Mesenteric fat pad (tissue), 1 donor: ENCODE results near the gene ADAMTS2. TPM values are rescaled to one million over a fixed set of nuclear protein-coding genes. Genes with fewer than 3 reads are reported as not detected.

Source experiments
- DNase-seq: peaks from one replicate; pipeline ENCODE4 v3.0.0-alpha.2; 2020; ENCODE audit warnings: low spot score
- total RNA-seq: library from RNA; stranded (reverse); fragmentation: NEBNext Ultra II Directional; extraction: Animal tissue kit (Norgen Biotek cat#: 25700); gene quantifications from one replicate; pipeline ENCODE4 v1.2.1, GENCODE V29; 2021
- donor health status: DM: yes; HTN: yes; CAD: no.

ADAMTS2 gene
- total RNA-seq, 1 donor from 2014 or later: 79.4 TPM

DNA sequence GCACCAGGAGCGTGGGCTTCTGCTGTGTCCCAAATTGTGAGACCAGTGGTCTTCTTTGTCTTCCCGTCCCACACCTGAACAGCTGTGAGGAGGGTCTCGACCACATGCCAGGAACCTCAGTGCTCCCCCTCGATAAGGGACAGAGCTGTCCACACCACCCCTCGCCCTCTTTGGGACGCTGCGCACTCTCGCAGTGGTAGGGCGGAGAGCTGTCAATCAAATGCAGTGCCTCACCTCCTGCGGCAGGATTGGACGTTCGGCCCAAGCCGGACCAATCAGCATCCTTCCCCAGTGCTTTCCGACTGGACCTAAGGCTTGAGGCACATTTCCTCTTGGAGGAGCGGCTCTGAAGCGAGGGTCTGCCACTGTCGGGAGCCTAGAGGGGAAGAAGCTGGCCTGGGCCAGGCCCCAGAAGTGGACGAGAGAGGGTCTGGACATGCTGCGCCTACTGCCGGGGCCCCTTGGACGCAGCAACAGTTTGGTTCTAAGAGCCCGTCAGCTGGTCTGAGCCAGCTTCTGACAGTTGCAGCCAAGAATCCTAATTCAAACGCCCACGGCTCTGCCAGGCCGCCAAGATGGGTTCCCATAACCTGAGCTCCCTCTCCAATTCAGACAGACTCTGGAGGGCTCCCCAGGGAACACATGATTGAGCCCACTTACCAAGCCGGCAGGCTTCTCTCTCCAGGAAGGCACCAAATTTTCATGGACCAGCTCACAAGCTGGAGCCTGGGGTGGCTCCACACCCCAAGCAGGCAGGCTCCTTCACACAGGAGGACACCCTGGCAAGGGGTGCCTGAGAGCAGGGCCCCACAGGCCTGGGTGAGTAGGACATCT is 28.1 kb upstream of the ADAMTS2 start:
- DNase-seq: peak; percentile 65

DNA sequence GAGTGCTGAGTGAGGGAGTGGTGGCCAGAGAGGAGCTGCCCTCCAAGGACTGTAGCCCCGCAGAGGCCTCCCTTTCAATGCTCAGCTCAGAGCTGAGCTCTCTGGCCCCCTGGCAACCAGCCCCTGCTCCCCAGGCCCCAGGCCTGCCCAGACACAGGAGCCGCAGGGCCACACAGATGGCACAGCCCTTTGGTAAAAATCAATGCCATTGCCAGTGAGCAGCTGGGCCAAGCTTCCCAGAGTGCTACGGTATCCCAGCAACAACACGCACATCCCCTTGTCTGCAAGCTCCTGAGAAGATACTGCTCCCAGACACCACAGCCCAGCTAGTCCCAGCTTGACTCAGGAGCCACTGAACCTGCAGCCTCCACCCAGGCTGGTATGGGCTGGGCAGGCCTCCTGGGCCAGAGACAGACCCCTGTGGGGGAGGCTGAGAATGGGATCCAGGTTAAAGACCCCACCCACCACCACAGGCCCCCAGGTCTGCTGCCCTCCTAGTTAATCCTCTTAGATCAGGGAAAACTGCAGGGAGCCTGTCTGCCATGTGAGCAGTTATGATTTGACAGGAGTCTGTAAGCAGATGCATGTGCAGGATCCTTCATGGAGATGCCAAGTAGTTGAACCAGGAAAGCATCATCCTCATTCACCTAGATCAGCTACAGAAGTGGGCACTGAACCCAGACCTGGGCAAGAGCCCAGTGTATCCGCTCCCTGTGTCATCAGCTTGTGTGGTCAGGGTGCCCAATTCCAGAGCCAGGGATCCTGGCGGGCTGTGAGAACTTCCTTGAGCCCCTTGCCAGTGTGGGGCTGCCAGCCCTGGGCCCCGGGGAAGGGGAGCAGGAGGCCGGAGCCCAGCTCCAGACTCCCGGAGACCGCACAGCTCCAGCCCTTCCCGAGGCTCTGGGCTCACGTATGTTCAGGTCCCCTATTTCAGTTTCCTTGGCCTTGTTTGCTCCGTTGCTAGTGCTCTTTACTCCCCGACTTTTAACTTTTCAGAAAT is 26.7 kb upstream of the ADAMTS2 start:
- peak; percentile 85 for DNase-seq

DNA sequence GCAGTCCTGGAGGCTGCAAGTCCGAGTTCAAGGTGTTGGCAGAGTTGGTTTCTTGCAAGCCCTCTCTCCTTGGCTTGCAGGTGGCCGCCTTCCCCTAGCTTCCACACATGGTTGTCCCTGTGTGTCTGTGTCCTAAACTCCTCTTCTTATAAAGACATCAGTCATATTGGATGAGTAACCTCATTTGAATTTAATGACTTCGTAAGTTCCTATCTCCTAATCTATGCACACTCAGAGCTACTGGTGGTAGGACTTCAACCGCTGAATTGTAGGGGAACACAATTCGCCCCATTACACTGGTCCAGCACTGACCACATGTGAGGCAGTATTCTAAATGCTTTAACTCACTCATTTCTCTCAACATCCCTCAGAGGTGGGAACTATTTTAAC is 25.9 kb upstream of the ADAMTS2 start:
- no peak for DNase-seq

DNA sequence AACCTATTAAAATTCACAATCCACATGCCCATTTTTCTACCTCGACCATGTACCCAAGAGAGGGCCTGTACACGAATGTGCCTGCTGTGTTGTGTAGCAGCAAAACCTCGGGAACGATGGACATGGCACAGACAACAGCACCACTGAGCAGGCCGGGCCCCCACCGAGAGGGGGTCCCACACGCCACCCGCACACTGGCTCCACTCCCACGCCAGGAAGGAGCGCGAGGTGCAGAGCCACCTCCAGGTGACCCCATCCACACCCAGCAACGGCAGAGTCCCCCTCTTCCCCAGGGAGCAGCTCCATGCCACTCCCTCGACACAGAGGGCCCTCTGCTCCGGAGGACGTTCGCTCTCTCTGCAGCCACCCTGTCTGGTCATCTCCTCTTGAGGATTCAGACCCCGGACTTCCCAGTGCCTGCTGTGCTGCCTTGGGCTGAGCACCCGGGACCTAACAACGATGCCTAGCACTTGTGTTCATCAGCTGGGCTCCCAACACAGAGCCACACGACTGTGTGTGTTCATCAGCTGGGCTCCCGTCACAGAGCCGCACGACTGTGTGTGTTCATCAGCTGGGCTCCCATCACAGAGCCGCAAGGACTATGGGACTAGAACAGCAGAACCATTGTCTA is 25.3 kb upstream of the ADAMTS2 start:
- DNase-seq: peak; percentile 85

DNA sequence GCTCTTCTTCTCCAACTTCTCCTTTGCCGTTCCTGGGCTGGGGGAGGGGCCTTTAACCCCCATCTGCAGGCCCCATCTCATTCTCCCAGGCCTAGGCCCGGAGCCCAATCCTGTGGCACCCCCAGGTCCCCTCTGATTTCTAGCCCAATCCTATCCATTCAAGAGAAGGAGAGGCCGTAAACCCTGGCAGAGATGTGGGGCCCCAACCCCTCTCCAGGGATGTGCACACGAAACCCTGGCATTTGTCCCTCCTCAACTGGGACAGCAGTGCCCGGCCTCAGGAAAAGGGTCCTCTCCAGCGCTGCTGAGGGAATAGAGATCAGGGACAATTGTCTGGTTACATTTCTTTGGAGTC is 24.2 kb upstream of the ADAMTS2 start:
- no peak for DNase-seq

DNA sequence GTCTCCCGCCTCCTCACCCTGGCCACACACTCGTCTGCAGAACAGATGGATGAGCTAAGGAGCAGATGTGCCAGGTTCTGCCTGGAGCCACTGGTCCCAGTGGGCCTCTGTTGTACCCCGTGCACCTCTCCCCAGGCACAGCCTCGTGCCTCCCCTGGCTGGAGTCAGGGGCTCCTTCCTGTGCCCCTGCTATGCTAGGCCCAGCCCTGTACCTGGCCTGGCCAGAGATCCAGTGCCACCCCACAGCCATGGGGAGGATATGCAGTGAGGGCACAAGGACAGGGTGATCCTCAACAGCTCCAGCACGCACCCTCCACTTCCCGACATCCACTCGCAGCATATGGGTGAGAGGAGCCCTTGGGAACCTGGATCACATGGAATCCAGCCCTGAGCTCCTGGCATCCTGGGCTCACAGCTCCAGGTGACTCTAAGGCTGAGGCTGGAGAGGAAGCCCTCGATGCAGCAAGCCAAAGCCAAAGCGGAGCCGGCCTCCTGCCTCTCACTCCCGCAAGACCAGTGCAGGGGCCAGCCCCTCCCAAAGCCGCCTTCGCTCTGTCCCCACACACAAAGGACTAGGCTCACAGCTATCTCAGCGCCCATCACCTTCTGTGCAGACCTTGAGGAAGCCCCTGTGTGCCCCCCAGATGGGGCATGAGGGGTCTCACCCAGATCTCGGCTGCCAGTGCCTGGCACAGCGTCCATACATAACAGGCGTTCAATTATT is 23.7 kb upstream of the ADAMTS2 start:
- no peak for DNase-seq

DNA sequence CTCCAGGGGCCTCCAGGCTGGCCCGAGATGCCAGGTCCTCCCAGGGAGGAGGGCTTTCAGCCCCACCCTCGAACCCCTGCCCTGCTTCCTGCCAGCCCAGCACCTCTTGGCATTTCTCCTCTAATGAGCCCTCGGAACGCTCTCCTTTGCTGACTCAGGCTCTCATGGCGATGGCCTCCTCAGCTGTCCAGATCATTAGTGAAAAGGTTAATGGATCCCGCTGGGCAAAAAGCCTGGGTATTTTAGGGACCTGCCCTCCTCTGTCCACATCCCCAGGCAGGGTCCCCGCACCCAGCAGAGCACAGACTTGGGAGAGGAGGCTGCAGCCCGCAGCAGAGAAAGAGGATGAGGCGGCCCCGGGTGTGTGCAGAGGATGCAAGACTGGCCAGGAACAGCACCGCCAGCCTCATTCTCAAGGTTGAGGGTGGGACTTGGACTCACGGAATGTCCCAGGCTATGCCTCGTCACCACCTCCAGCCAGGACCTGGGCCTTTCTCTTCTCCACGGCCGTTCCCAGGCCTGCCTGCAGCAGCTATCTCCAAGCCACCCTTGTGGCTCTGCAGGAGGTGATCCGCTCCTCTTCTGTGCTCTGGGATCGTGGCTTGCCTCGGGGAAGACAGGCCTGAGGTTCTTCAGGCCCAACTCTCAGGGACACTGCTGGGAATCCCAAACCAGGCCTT is 23.0 kb upstream of the ADAMTS2 start:
- DNase-seq: no peak

DNA sequence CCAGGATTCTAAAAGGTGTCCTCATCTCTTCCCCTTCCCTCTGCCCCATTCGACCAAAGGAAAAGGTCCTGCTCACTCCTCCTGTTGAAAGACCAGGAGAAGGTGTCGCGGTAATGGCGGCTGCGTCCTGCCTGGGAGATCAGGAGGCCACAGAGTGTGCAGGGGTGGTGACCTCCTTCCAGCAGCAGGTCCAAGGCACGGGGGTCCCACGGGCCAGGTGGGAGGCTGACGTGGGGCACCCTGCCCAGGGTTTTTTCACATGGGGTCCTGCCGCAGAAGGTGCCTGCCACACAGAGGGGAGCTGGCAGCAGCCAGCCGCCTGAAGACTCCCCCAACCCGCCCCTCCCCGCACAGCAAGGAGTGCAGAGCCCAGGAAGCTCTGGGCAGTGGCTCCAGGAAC is 22.2 kb upstream of the ADAMTS2 start:
- no peak for DNase-seq

DNA sequence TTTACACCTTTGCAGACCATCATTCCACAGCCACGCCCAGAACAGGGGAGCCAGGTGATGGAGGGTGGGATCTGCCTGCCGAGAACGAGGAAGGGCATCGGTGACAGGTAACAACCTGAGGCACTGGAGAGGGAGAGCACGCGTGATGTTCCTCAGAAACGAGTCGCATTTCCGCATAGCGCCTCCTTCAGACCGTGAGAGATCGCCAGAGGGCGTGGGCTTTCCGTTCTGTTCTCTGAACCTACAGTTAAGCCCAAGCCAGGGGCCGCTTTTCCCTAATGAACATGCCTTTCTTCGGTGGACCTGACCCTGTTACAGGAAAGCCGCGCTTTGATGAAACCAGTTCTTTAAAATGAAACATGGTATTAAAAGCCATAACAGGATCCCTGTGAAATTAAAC is 17.1 kb upstream of the ADAMTS2 start:
- DNase-seq: no peak

DNA sequence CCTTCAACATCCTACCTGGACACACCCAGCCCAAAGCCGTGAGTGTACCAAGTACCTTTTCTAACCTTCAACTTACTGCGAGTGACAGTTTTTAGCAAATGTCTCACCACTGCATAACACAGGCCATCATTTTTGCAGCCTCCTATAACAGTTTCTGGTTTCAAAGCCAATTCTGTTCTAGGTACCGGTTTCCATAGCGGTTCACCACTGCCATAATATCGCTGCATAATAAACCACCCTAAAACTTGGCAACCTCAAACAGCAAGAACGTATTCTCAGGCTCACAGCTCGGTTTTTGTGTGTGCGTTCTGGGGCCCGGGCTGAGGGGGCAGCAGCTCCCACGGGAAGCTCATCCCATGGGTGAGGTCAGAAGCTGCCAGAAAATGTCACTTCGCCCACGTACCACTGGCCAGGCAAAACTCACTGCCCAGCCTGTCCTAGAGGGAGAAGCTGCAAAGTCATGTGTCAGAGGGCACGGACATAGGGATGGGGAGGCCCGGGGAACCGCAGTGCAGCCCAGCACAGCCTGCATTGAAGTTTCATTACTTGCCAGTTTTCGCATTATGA is 15.9 kb upstream of the ADAMTS2 start:
- DNase-seq: no peak

DNA sequence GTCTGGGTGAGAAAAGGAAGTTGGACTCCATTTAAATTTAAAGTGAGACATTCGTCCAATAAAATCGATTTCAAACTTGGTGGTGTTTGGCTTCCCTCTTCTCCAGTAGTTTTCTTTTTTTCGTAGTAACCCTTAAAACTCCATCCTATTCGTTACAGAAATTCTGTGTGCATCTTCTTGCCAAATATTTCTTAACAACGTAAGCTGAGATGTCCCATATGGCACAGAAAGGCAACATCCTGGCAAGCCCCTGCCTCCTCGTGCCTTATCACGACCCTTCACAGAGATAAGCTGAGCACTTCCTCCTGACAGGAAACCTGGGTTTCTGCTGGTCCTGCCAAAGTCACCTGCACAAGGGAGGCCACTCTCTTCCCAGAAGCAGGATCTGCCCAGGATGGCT is 11.8 kb upstream of the ADAMTS2 start:
- no peak for DNase-seq

DNA sequence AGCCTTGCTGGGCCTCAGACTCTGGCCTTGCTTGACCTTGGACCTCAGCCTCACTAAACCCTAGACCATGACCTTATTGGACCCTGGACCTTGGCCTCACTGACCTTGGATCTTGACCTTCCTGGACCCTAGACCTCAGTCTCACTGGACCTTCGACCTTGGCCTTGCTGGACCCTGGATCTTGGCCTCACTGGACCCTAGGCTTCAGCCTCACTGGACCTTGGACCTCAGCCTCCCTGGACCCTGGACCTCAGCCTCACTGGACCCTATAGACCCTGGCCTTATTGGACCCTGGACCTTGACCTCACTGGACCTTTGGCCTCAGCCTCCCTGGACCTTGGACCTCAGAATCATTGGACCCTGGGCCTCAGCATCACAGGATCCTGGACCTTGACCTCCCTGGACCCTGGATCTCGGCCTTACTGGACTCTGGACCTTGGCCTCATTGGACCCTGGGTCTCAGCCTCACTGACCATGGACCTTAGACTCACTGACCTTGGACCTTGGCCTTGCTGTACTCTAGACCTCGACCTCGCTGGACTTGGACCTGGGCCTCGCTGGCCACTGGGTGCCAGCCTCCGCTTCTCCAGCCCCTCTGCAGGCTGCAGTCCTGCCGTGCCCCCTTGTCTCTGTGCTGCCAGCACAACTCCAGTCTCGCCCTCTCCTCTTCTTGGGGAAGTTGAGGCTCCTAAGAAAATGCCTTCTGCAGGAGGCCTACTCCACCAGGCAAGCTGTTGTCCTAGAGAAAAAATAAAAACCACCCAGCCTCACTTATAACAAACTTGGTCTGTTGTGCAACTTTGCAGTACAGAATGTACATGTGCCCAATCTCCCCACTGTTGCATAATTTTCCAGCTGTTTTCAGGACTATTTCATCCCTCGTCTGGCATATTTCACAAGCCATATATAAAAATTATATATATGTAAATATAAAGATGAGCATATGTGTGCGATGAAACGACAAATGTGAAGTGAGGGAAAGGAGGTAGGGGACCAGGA is 11.0 kb upstream of the ADAMTS2 start:
- DNase-seq: no peak

DNA sequence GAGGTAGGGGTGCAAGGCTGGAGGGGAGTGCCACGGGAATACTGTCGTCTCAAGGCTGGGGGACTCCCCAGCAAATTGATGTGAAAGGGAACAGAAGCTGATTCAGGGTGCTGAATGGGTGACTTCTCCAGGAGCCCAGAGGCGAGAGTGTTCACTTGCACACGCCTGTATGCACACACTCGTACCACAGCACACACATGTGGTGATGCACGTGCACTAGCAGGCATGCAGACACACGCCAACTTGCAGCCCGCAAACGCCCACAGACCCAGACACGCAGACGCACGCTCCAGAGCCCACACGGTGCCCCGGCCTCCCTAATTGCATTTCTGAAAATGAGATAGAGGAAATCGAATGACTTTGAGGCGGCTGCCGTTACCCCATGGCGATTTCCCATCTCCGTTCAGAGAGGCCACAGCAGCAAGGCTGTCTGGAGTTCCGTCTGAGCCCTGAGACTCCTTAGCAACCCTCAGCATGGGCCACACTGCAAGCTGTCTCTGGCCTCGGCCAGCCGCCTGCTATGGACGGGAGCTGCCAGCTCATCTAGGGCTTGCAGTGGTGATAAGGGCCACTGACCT is 9.1 kb upstream of the ADAMTS2 start:
- DNase-seq: no peak

DNA sequence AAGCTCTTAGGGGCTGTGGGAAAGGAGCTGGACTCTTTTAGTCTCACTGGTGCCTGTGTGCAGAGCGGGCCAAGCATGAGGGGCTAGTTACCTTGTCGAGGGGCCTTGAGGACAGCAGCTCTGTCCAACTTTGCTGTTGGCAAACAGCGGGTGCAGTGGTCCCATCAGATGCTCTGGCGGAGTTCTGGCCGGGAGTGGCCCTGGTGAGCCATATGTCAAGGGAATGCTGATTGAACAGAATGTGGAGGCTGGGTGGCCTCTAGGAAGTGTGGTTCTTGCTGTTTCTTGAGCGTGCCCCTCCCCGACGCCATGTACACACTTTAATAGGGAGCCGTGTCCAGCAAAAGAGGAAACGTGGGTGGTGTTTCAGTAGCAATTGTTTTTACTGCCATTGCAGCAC is 3.6 kb upstream of the ADAMTS2 start:
- DNase-seq: no peak

DNA sequence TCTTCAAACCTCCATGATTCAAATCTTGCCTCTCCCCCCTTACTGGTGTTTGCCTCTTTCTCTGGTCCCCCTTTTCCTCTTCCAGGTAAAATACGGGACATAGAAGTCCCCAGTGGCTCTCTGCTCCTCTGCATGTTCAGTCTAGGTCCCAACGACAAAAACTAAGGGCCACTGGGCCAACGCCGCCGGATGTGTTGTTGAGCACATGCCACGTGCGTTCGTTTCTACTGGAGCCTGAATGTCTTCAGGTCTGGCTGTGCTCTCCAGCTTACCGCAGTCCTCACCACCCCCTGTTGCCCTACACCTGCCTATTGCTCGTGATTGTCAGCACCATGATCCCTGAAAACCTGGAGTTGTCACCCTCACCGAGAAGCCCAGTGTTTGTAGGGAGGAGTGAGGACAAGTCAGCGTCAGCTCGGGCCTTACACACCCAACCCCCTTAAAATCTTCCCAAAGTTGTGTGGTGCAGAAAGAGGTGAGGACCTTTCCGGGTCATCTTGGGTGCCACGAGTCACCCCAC is 2.8 kb upstream of the ADAMTS2 start:
- DNase-seq: no peak

DNA sequence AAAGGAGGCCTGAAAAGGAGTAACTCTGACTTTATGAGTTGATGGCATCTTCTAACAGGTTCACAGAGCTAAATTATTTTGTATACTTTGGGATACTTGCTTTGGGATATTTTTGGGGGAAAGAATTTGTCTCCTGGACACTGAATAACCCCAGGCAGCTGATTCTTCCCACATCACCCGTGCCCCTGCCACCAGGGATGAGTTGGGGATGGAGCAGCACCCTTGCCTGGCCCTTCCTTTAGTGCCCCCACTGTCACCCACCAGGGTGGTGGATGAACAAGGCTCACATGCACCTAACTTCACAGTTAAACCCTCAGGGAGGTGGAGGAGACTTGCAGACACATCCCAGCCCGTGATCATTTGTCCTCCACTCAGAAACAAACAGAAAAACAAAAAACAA is 2.3 kb upstream of the ADAMTS2 start:
- no peak for DNase-seq

DNA sequence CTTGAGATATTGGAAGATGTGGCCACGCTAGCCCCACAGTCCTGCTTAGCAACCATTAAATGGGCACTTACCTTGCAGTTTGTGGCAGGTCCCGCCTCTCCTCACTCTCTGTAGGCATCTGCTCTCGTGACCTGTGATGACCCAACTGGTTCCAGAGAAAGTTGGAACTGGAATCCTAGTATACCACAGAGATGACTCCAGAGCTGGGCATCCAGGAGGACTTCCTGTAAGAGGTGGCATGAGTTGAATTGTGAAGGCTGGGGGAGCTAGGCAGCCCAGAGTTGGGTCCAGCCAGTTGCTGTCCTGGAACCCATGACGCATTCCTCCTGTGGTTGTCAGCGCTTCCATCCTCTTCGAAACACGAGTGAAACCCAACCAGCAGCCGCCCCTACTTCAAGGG is 1.6 kb upstream of the ADAMTS2 start:
- no peak for DNase-seq

DNA sequence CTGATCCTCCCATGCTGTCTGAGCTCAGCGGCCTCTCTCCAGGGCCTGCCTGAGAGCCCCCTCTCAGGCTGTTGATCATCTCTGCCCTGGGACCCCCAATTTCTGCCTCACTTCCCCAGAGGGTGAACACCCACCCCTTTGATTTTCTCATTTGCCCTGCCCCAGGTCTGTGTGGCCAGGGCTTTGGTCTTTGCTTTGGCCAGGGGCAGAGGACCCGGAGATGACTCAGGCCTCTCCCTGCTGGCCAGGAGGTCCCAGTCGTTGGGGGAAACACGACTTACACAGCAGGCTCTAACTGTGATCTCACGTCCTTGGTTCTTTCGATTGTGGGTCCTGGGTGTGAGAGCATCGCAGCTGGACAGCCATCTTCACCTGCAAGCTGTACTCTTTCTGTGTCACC is 1.1 kb upstream of the ADAMTS2 start:
- no peak for DNase-seq

DNA sequence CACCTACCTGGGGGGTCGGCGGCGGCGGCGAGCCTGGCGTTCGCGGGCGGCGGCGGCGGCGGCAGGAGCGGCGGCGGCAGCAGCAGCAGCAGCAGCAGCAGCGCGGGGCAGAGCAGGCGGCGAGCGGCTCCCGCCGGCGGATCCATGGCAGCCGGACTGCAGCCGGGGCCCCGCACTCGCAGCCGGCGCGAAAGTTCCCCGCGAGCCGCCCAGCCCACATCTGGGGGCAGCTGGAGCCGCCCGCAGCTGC is 153 bp downstream of the ADAMTS2 start:
- DNase-seq: no peak
